Smooth muscle cell (in vitro differentiated cells): ENCODE data around the gene TNFRSF1A. TPM values are rescaled to one million over a fixed set of nuclear protein-coding genes. Genes with fewer than 3 reads are reported as not detected.

Experiments
- DNase-seq: peaks from one replicate; lab custom pipeline; 2025; ENCODE audit not compliant: unreplicated experiment; lab: John Stamatoyannopoulos, UW
- H2AFZ ChIP-seq: fragments of 200-600 bp; sonication (generic); 2 replicates; pipeline ENCODE4 v1.6.0; 2016; ENCODE audit warnings: antibody characterized with exemption, low read depth, mild to moderate bottlenecking
- H3F3A ChIP-seq: fragments of 200-600 bp; sonication (generic); 2 replicates; pipeline ENCODE4 v1.6.0; 2017; ENCODE audit warnings: antibody characterized with exemption, low read depth
- H3K27ac ChIP-seq: fragments of 200-600 bp; sonication (generic); 2 replicates; pipeline ENCODE4 v1.5.1; 2016; ENCODE audit warnings: low read depth, mild to moderate bottlenecking
- H3K27me3 ChIP-seq: fragments of 200-600 bp; sonication (generic); 2 replicates; pipeline ENCODE4 v1.6.1; 2016; ENCODE audit warnings: low read depth, mild to moderate bottlenecking
- H3K36me3 ChIP-seq: fragments of 200-600 bp; sonication (generic); 2 replicates; pipeline ENCODE4 v1.5.1; 2016; ENCODE audit warnings: low read depth
- H3K4me1 ChIP-seq: fragments of 200-600 bp; sonication (generic); 2 replicates; pipeline ENCODE4 v1.5.1; 2016; ENCODE audit warnings: low read depth
- H3K4me2 ChIP-seq: fragments of 200-600 bp; sonication (generic); 2 replicates; pipeline ENCODE4 v1.6.0; 2016; ENCODE audit warnings: mild to moderate bottlenecking
- H3K4me3 ChIP-seq: fragments of 200-600 bp; sonication (generic); 2 replicates; pipeline ENCODE4 v1.5.1; 2016; ENCODE audit warnings: mild to moderate bottlenecking
- H3K79me2 ChIP-seq: fragments of 200-600 bp; sonication (generic); 2 replicates; pipeline ENCODE4 v1.6.0; 2016; ENCODE audit warnings: low read depth, mild to moderate bottlenecking
- H3K9ac ChIP-seq: fragments of 200-600 bp; sonication (generic); 2 replicates; pipeline ENCODE4 v1.6.0; 2016; ENCODE audit warnings: low read depth
- H3K9me3 ChIP-seq: fragments of 200-600 bp; sonication (generic); replicated peaks from 2 replicates; pipeline ENCODE4 v1.5.1; 2016; ENCODE audit warnings: low read depth
- H4K20me1 ChIP-seq: fragments of 200-600 bp; sonication (generic); 2 replicates; pipeline ENCODE4 v1.6.0; 2016; ENCODE audit warnings: low read depth
- WGBS: methylation state at CpG from one replicate; pipeline ENCODE4 v1.1.7; 2016; ENCODE audit warnings: low lambda C conversion rate; 5-methylcytosine and 5-hydroxymethylcytosine counted together
- polyA plus RNA-seq: library from polyadenylated mRNA; unstranded; fragments of >200 nt; fragmentation: Nextera tagmentation; extraction: Ambion mirVana; gene quantifications from 2 replicates; pipeline ENCODE4 v1.2.1, GENCODE V29; 2016
- total RNA-seq: library from RNA; depleted of rRNA; stranded (reverse); fragments of >200 nt; gene quantifications from 2 replicates; pipeline ENCODE4 v1.2.3, GENCODE V29; 2014
- TF ChIP-seq, protein P1 (sequence below): fragments of 200-600 bp; sonication (generic); IDR thresholded peaks from 2 replicates; pipeline ENCODE4 v1.5.1; 2017; ENCODE audit warnings: borderline replicate concordance, mild to moderate bottlenecking, antibody characterized with exemption; ENCODE audit not compliant: insufficient read depth, poor library complexity, severe bottlenecking

TNFRSF1A gene
- total and polyA plus RNA-seq, 2 experiments from 2014 or later, result 110 to 144 TPM

DNA sequence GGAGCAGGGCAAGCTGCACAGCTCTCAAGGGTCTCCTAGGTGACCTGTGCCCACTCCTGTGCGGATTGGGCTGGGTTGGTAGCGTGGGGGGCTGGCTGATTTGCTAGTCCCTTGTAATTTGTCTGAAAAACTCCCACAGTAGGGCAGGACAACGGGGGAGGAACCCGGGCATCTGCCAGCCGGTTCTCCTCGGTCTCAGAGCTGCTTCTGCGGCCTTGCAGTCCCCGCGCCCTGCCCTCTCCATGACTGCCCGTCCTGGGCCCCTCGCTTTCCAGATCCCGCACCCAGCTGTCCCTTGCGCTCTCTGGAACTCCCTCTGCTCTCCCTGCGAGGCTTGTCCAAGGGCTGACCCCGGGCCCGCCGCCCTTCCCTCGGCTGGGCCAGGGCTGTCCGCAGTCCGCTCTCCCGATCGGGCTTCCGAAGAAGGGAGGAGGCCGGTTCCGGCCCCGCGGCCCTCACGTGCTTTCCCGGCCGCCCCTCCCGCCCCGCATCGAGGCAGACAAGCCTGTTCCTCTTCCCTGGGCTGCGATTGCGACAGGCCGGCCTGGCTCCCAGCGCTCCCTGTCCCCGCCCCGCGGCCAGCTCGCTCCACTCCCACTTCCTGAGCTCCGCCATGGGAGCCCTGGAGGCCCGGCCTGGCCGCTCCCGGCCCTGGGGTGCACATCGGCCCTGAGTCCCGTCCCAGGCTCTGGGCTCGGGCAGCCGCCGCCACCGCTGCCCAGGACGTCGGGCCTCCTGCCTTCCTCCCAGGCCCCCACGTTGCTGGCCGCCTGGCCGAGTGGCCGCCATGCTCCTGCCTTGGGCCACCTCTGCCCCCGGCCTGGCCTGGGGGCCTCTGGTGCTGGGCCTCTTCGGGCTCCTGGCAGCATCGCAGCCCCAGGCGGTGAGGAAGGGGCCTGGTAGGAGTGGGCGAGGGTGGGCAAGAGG, 42.0 kb upstream of the TNFRSF1A start, which contains the start of gene LTBR:
Gene LTBR (plus strand): TSS at position 591 of the 927 bp plus-strand sequence. CDS start 197 bp downstream, at position 788.
- peak within 1 kb of the TSS; percentile 52 for H3K4me3 ChIP-seq
- H3K79me2 ChIP-seq, result peaks cover 19% of the 10 kb centered on the region
- H3K27me3 ChIP-seq, result no peaks in the 10 kb centered on the region
- peak; percentile 78 for DNase-seq
- TF ChIP-seq, protein P1, sequence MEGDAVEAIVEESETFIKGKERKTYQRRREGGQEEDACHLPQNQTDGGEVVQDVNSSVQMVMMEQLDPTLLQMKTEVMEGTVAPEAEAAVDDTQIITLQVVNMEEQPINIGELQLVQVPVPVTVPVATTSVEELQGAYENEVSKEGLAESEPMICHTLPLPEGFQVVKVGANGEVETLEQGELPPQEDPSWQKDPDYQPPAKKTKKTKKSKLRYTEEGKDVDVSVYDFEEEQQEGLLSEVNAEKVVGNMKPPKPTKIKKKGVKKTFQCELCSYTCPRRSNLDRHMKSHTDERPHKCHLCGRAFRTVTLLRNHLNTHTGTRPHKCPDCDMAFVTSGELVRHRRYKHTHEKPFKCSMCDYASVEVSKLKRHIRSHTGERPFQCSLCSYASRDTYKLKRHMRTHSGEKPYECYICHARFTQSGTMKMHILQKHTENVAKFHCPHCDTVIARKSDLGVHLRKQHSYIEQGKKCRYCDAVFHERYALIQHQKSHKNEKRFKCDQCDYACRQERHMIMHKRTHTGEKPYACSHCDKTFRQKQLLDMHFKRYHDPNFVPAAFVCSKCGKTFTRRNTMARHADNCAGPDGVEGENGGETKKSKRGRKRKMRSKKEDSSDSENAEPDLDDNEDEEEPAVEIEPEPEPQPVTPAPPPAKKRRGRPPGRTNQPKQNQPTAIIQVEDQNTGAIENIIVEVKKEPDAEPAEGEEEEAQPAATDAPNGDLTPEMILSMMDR, result no peak
- H3K9ac ChIP-seq, result peak within 1 kb of the TSS; percentile 66
- peak within 1 kb of the TSS; percentile 83 for H2AFZ ChIP-seq
- H3K4me2 ChIP-seq, result peak within 1 kb of the TSS; percentile 94
- H3K9me3 ChIP-seq, result no peaks in the 10 kb centered on the region
- 45% methylated on average over 40 of the region's 62 CpGs for WGBS
- peaks cover 3% of the 10 kb centered on the region for H3F3A ChIP-seq
- H3K27ac ChIP-seq, result peak within 1 kb of the TSS; percentile 46
- H3K36me3 ChIP-seq, result no peaks in the 10 kb centered on the region
- H3K4me1 ChIP-seq, result peaks cover 19% of the 10 kb centered on the region
- no peaks in the 10 kb centered on the region for H4K20me1 ChIP-seq

GRCh38 chr12:6382982-6383381, 41.1 kb upstream of the TNFRSF1A start:
- H3K4me2 ChIP-seq, result peak overlapping the region; percentile 94
- H2AFZ ChIP-seq, result no peak overlapping the region
- DNase-seq, result no peak
- no peaks in the 10 kb centered on the region for H3K36me3 ChIP-seq
- no peaks in the 10 kb centered on the region for H3K9me3 ChIP-seq
- H3K4me1 ChIP-seq, result peaks cover 19% of the 10 kb centered on the region
- TF ChIP-seq, protein P1, result no peak
- H3K4me3 ChIP-seq, result no peak overlapping the region
- 96% methylated on average over 6 of the region's 6 CpGs for WGBS
- no peak overlapping the region for H3K27ac ChIP-seq
- H3K9ac ChIP-seq, result no peak overlapping the region
- H3F3A ChIP-seq, result peaks cover 3% of the 10 kb centered on the region
- no peaks in the 10 kb centered on the region for H3K27me3 ChIP-seq
- peaks cover 19% of the 10 kb centered on the region for H3K79me2 ChIP-seq
- no peaks in the 10 kb centered on the region for H4K20me1 ChIP-seq

DNA sequence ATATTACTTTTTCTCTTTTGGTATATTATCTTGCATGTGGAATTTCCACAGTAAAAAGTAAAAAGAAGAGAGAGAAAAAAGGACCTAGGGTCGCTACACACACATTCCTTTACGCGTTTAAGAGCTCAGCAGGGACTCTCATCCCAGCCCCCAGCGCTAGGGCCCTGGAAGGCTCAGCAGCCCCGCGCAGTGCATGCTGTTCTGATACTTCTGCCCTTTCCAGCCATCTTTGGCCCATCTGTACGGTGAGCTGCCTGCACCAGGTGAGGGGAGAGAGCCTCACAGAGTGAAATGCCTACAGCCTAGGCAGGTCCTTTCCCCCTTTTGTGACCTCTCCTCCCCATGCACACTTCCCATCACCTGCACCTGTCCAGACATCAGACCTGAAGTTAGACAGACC, 40.5 kb upstream of the TNFRSF1A start:
- Histone ChIP-seq H4K20me1 (no peaks in the 10 kb centered on the region), H3K36me3 (no peaks in the 10 kb centered on the region), H3F3A (peaks cover 3% of the 10 kb centered on the region), H3K4me1 (peaks cover 24% of the 10 kb centered on the region), H3K79me2 (peaks cover 19% of the 10 kb centered on the region), H3K9ac (no peak overlapping the region), H3K27me3 (no peaks in the 10 kb centered on the region), H3K9me3 (no peaks in the 10 kb centered on the region), H3K4me2 (no peak overlapping the region), H3K27ac (no peak overlapping the region), H2AFZ (no peak overlapping the region), H3K4me3 (no peak overlapping the region)
- TF ChIP-seq, protein P1, result no peak
- DNase-seq, result no peak
- WGBS, result 67% methylated on average over 7 of the region's 7 CpGs
